ENCODE data around the gene MIEN1. TPM values are rescaled to one million over a fixed set of nuclear protein-coding genes. Genes with fewer than 3 reads are reported as not detected.

The MIEN1 gene
- total RNA-seq, 4 donors from 2014 or later: 42.8 to 81.9 (median 67.7) TPM

DNA sequence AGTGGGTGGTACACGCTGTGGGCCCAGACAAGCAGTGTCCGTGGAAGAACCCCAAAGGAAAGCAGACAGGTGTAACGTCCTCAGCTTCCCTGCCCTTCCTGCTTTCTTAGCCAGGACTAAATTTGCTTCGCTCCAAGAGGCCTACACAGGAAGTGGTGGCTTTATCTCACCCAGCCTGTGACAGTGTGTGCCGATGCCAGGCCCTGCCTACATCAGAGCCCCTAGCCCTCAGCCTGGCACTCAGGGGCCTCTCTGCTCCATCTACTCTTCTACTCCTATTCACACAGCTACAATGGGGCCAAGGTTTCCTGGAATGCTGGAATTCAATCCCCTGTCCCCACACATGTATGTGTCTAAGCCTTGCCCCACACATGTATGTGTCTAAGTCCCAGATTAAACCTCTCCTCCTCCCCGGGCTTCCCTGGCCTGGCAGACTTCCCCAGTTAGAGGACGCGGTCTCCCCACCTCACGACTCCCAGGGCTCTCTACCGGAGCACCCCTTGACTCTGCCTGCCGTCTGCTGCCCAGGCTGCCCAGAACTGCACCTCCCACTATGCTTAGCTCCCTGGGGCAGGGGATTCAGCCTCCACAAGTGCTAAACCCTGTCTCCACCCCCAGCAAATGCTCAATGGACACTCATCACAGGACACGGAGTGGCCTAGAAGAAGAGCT lies 50.7 kb downstream of the MIEN1 start:
- peaks cover 0 to 5% of the 10 kb centered on the region in 2 donors for H3K36me3 ChIP-seq
- in situ Hi-C loops (cut with MboI; ENCODE audit: low sequenced_read_pairs in 4 of 4): no loop called here
- ATAC-seq: no peak
- peaks cover 46 to 50% of the 10 kb centered on the region in 2 donors for H3K4me1 ChIP-seq
- no peak for TF ChIP-seq POLR2A (IDR thresholded peaks at IDR 0.05)
- TF ChIP-seq, protein P1, sequence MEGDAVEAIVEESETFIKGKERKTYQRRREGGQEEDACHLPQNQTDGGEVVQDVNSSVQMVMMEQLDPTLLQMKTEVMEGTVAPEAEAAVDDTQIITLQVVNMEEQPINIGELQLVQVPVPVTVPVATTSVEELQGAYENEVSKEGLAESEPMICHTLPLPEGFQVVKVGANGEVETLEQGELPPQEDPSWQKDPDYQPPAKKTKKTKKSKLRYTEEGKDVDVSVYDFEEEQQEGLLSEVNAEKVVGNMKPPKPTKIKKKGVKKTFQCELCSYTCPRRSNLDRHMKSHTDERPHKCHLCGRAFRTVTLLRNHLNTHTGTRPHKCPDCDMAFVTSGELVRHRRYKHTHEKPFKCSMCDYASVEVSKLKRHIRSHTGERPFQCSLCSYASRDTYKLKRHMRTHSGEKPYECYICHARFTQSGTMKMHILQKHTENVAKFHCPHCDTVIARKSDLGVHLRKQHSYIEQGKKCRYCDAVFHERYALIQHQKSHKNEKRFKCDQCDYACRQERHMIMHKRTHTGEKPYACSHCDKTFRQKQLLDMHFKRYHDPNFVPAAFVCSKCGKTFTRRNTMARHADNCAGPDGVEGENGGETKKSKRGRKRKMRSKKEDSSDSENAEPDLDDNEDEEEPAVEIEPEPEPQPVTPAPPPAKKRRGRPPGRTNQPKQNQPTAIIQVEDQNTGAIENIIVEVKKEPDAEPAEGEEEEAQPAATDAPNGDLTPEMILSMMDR (IDR thresholded peaks at IDR 0.05 in 4 of 5, conservative IDR thresholded peaks at IDR 0.05 in 1 of 5): no peak
- no peaks in the 10 kb centered on the region for H3K27me3 ChIP-seq
- H3K9me3 ChIP-seq: no peaks in the 10 kb centered on the region
- H3K27ac ChIP-seq: peak overlapping the region; percentile 92 to 97 (median 94)
- intact Hi-C loops (cut with DNase I; ENCODE audit: low total_unique reads): loop anchor here (5.0 kb wide), 2 partner anchors 53 to 248 kb away; partner anchors contain the start of genes LRRC3C, MIEN1 and ORMDL3
- H3K4me3 ChIP-seq: no peak overlapping the region
- DNase-seq: no peak

Small RNAs within 50 kb of the gene (microRNA-seq; reads per million reads assigned to microRNA genes)
- gene MIR4728 (ENCODE audit: borderline replicate concordance in 2 of 2): 1.2 to 1.7 reads per million in 2 donors

Other genes with a start within 250 kb of the MIEN1 start
- gene NEUROD2, start 122.6 kb downstream of the MIEN1 start, total RNA-seq: not detected
- gene PPP1R1B, start 103.6 kb downstream of the MIEN1 start, total RNA-seq: 1 to 10 TPM in 2 of 4 donors, not detected in 2; 1.5 to 5.1 TPM
- 10 to 100 TPM; 31.0 to 41.7 (median 41.0) TPM for gene STARD3, start 93.4 kb downstream of the MIEN1 start, total RNA-seq
- gene TCAP, start 65.2 kb downstream of the MIEN1 start, total RNA-seq: 1,000 to 10,000 TPM; 1,768 to 3,088 (median 2,493) TPM
- gene PNMT, start 62.1 kb downstream of the MIEN1 start, total RNA-seq: 10 to 100 TPM in 1 of 4 donors, 1 to 10 TPM in 3; 2.0 to 11.8 (median 7.1) TPM
- 1 to 10 TPM; 4.3 to 9.5 (median 6.1) TPM for gene PGAP3, start 42.5 kb downstream of the MIEN1 start, total RNA-seq
- gene ERBB2, start 30.5 kb downstream of the MIEN1 start, total RNA-seq: 10 to 100 TPM in 3 of 4 donors, 1 to 10 TPM in 1; 6.0 to 26.4 (median 15.3) TPM
- under 1 TPM in 2 of 4 donors, not detected in 2; 0.41 to 0.70 TPM for gene GRB7, start 7.4 kb upstream of the MIEN1 start, total RNA-seq
- gene IKZF3, start 133.8 kb upstream of the MIEN1 start, total RNA-seq: under 1 TPM; 0.07 to 0.88 (median 0.34) TPM
- gene ZPBP2, start 137.7 kb upstream of the MIEN1 start, total RNA-seq: not detected
- 1 to 10 TPM in 2 of 4 donors, under 1 TPM in 2; 0.07 to 1.1 (median 0.92) TPM for gene GSDMB, start 188.1 kb upstream of the MIEN1 start, total RNA-seq
- 10 to 100 TPM; 17.3 to 36.2 (median 29.6) TPM for gene ORMDL3, start 197.1 kb upstream of the MIEN1 start, total RNA-seq
- gene LRRC3C, start 197.2 kb upstream of the MIEN1 start, total RNA-seq: not detected
- under 1 TPM in 2 of 4 donors, not detected in 2; 0.16 to 0.26 TPM for gene GSDMA, start 232.5 kb upstream of the MIEN1 start, total RNA-seq